Glutamatergic neuron (in vitro differentiated cells): Measurements from ENCODE around the gene HOXC12. TPM values are rescaled to one million over a fixed set of nuclear protein-coding genes. Genes with fewer than 3 reads are reported as not detected.

Source experiments
- DNase-seq: peaks from one replicate; pipeline ENCODE4 v3.0.0; 2022
- H3K27ac Mint-ChIP-seq: one replicate; pipeline ENCODE4 v1.8.0; 2020; ENCODE audit warnings: mild to moderate bottlenecking, mixed read lengths, inconsistent platforms; ENCODE audit not compliant: unreplicated experiment
- H3K27me3 Mint-ChIP-seq: one replicate; pipeline ENCODE4 v1.8.0; 2020; ENCODE audit warnings: mild to moderate bottlenecking, moderate library complexity, mixed read lengths, inconsistent platforms; ENCODE audit not compliant: unreplicated experiment
- H3K36me3 Mint-ChIP-seq: one replicate; pipeline ENCODE4 v1.8.0; 2020; ENCODE audit warnings: mild to moderate bottlenecking, mixed read lengths, inconsistent platforms; ENCODE audit not compliant: unreplicated experiment
- H3K4me1 Mint-ChIP-seq: one replicate; pipeline ENCODE4 v1.8.0; 2020; ENCODE audit warnings: mild to moderate bottlenecking, low read depth, mixed read lengths, inconsistent platforms; ENCODE audit not compliant: unreplicated experiment
- H3K4me3 Mint-ChIP-seq: one replicate; pipeline ENCODE4 v1.8.0; 2020; ENCODE audit warnings: mild to moderate bottlenecking, mixed read lengths, inconsistent platforms; ENCODE audit not compliant: unreplicated experiment
- H3K9me3 Mint-ChIP-seq: one replicate; pipeline ENCODE4 v1.8.0; 2020; ENCODE audit warnings: mild to moderate bottlenecking, moderate library complexity, mixed read lengths, inconsistent platforms; ENCODE audit not compliant: unreplicated experiment
- CTCF ChIP-seq: fragments of 200-600 bp; sonication (generic); IDR thresholded peaks from one replicate; pipeline ENCODE4 v1.5.0; 2021; ENCODE audit not compliant: partially characterized antibody, unreplicated experiment
- total RNA-seq: library from RNA; stranded (reverse); fragmentation: NEBNext Ultra II Directional; extraction: Animal tissue kit (Norgen Biotek cat#: 25700); gene quantifications from one replicate; pipeline ENCODE4 v1.2.1, GENCODE V29; 2021; ENCODE audit not compliant: unreplicated experiment

The HOXC12 gene
- total RNA-seq, 1 donor from 2014 or later: not detected

- H3K4me1 Mint-ChIP-seq: no peaks in the 10 kb centered on the region
- peaks cover 10% of the 10 kb centered on the region for H3K9me3 Mint-ChIP-seq
These were observed 27.2 kb downstream of the HOXC12 start for GRCh38 chr12:53981634-53982565.

GRCh38 chr12:53982648-53983567 lies 28.2 kb downstream of the HOXC12 start:
- no peak for DNase-seq
- Mint-ChIP-seq H3K9me3 (peaks cover 8% of the 10 kb centered on the region), H3K36me3 (no peaks in the 10 kb centered on the region), H3K4me3 (no peak overlapping the region), H3K27me3 (peaks cover 52% of the 10 kb centered on the region), H3K4me1 (no peaks in the 10 kb centered on the region), H3K27ac (no peak overlapping the region)
- TF ChIP-seq CTCF: no peak

More at GRCh38 chr12:53981634-53982565, 27.2 kb downstream of the HOXC12 start:
- H3K4me3 Mint-ChIP-seq: no peak overlapping the region
- peaks cover 48% of the 10 kb centered on the region for H3K27me3 Mint-ChIP-seq
- H3K36me3 Mint-ChIP-seq: no peaks in the 10 kb centered on the region
- peak; percentile 15 for DNase-seq
- TF ChIP-seq CTCF: no peak
- no peak overlapping the region for H3K27ac Mint-ChIP-seq

GRCh38 chr12:53983568-53983949 lies 28.9 kb downstream of the HOXC12 start:
- Mint-ChIP-seq H3K27ac (no peak overlapping the region), H3K4me1 (no peaks in the 10 kb centered on the region), H3K9me3 (peaks cover 8% of the 10 kb centered on the region), H3K27me3 (peaks cover 53% of the 10 kb centered on the region), H3K36me3 (no peaks in the 10 kb centered on the region), H3K4me3 (no peak overlapping the region)
- no peak for DNase-seq
- no peak for TF ChIP-seq CTCF

GRCh38 chr12:53983950-53984572 lies 29.4 kb downstream of the HOXC12 start:
- no peak overlapping the region for H3K27ac Mint-ChIP-seq

More at GRCh38 chr12:53983950-53984572, 29.4 kb downstream of the HOXC12 start:
- TF ChIP-seq CTCF: no peak
- H3K27me3 Mint-ChIP-seq: peaks cover 54% of the 10 kb centered on the region
- H3K36me3 Mint-ChIP-seq: no peaks in the 10 kb centered on the region
- peaks cover 8% of the 10 kb centered on the region for H3K9me3 Mint-ChIP-seq
- H3K4me1 Mint-ChIP-seq: no peaks in the 10 kb centered on the region
- no peak overlapping the region for H3K4me3 Mint-ChIP-seq
- no peak for DNase-seq
